IMR-90 (cell line): ENCODE results near the gene PAF1. TPM values are rescaled to one million over a fixed set of nuclear protein-coding genes. Genes with fewer than 3 reads are reported as not detected.

Source experiments
- ATAC-seq: fragments of 200-7000 bp; cut with Tn5 transposase; 2 replicates; pipeline ENCODE4 v1.9.1; 2020; ENCODE audit warnings: low read depth, mild to moderate bottlenecking, moderate library complexity
- BruUV-seq: library from RNA; stranded (reverse); fragments of 400-500 nt; replicated peaks from 2 replicates; lab custom pipeline; 2021; lab: Mats Ljungman, UMichigan
- CTCF ChIA-PET: fragments of 300-600 bp; formaldehyde crosslinking; extraction: SDS; loops from one replicate; lab custom pipeline; 2021; ENCODE audit warnings: antibody characterized with exemption; lab: Yijun Ruan, JAX
- POLR2A ChIA-PET: fragments of 300-600 bp; sonication (Branson Sonifier 250); formaldehyde crosslinking; loops from one replicate; lab custom pipeline; 2022; ENCODE audit warnings: antibody characterized with exemption; ENCODE audit not compliant: unreplicated experiment; lab: Charles Lee
- DNase-seq: peaks from one replicate; pipeline ENCODE4 v3.0.0; 2013
- H2AFZ ChIP-seq: replicated peaks from 2 replicates; pipeline ENCODE3; 2013; ENCODE audit warnings: low read length, mild to moderate bottlenecking; ENCODE audit not compliant: poor library complexity
- H2AK5ac ChIP-seq: 2 replicates; pipeline ENCODE4 v1.6.1; 2013; ENCODE audit warnings: low read depth, low read length, inconsistent platforms
- H2AK9ac ChIP-seq: replicated peaks from 2 replicates; pipeline ENCODE3; 2013; ENCODE audit warnings: mild to moderate bottlenecking, low read depth, low read length, moderate library complexity; ENCODE audit not compliant: poor library complexity
- H2BK120ac ChIP-seq: 2 replicates; pipeline ENCODE4 v1.6.1; 2013; ENCODE audit warnings: low read depth, low read length, inconsistent platforms
- H2BK15ac ChIP-seq: 3 replicates; pipeline ENCODE4 v1.6.1; 2013; ENCODE audit warnings: low read depth, low read length, inconsistent platforms
- H2BK20ac ChIP-seq: 2 replicates; pipeline ENCODE4 v1.6.1; 2013; ENCODE audit warnings: low read depth, mild to moderate bottlenecking, inconsistent platforms, low read length, moderate library complexity
- H2BK5ac ChIP-seq: 2 replicates; pipeline ENCODE4 v1.6.1; 2013; ENCODE audit warnings: mild to moderate bottlenecking, low read depth, low read length, inconsistent platforms; ENCODE audit not compliant: poor library complexity, severe bottlenecking
- H3K14ac ChIP-seq: replicated peaks from 2 replicates; pipeline ENCODE4 v1.6.1; 2013; ENCODE audit warnings: low read depth, low read length, inconsistent platforms
- H3K18ac ChIP-seq: 2 replicates; pipeline ENCODE4 v1.6.1; 2013; ENCODE audit warnings: low read depth, low read length, control low read depth
- H3K23ac ChIP-seq: 2 replicates; pipeline ENCODE4 v1.6.1; 2013; ENCODE audit warnings: low read depth, low read length, inconsistent platforms
- H3K27ac ChIP-seq: 2 replicates; pipeline ENCODE4 v1.5.1; 2013; ENCODE audit warnings: mild to moderate bottlenecking, control low read depth, low read length; ENCODE audit not compliant: insufficient read depth
- H3K27me3 ChIP-seq: 2 replicates; pipeline ENCODE4 v1.6.1; 2013; ENCODE audit warnings: low read length; ENCODE audit not compliant: control insufficient read depth, insufficient read depth
- H3K36me3 ChIP-seq: 2 replicates; pipeline ENCODE4 v1.6.1; 2013; ENCODE audit warnings: low read length, mixed read lengths; ENCODE audit not compliant: control insufficient read depth, insufficient read depth
- H3K4ac ChIP-seq: 2 replicates; pipeline ENCODE4 v1.6.1; 2013; ENCODE audit warnings: low read depth, low read length, inconsistent platforms
- H3K4me1 ChIP-seq: 2 replicates; pipeline ENCODE4 v1.6.1; 2013; ENCODE audit warnings: low read length, mixed read lengths; ENCODE audit not compliant: control insufficient read depth, insufficient read depth
- H3K4me2 ChIP-seq: 2 replicates; pipeline ENCODE4 v1.6.1; 2013; ENCODE audit warnings: low read depth, mild to moderate bottlenecking, control low read depth, low read length, moderate library complexity
- H3K4me3 ChIP-seq: 2 replicates; pipeline ENCODE4 v1.5.1; 2013; ENCODE audit warnings: low read depth, mild to moderate bottlenecking, control low read depth, low read length, moderate library complexity; ENCODE audit not compliant: insufficient read depth
- H3K56ac ChIP-seq: 2 replicates; pipeline ENCODE4 v1.6.1; 2013; ENCODE audit warnings: low read length, inconsistent platforms; ENCODE audit not compliant: insufficient read depth; ENCODE audit errors: extremely low read depth
- H3K79me1 ChIP-seq, 2 experiments: 2 replicates each; pipeline ENCODE4 v1.6.1; 2013; ENCODE audit warnings: low read length in 2 of 2, inconsistent platforms in 1 of 2, low read depth in 1 of 2
- H3K9ac ChIP-seq: 2 replicates; pipeline ENCODE4 v1.6.1; 2013; ENCODE audit warnings: low read depth, low read length, control low read depth
- H3K9me1 ChIP-seq: 2 replicates; pipeline ENCODE4 v1.6.1; 2013; ENCODE audit warnings: low read length, inconsistent platforms; ENCODE audit not compliant: insufficient read depth
- H3K9me3 ChIP-seq: 2 replicates; pipeline ENCODE4 v1.6.1; 2013; ENCODE audit warnings: low read length; ENCODE audit not compliant: control insufficient read depth, insufficient read depth
- H4K20me1 ChIP-seq: 2 replicates; pipeline ENCODE4 v1.6.1; 2013; ENCODE audit warnings: low read length, inconsistent platforms; ENCODE audit not compliant: insufficient read depth
- H4K5ac ChIP-seq: 2 replicates; pipeline ENCODE4 v1.6.1; 2013; ENCODE audit warnings: mild to moderate bottlenecking, low read depth, low read length, control low read depth
- H4K8ac ChIP-seq, 2 experiments: 2 replicates each; pipeline ENCODE4 v1.6.1; 2013; ENCODE audit warnings: low read depth in 2 of 2, low read length in 2 of 2, control low read depth in 1 of 2, inconsistent platforms in 1 of 2
- H4K91ac ChIP-seq: 2 replicates; pipeline ENCODE4 v1.6.1; 2013; ENCODE audit warnings: low read depth, low read length, inconsistent platforms; ENCODE audit not compliant: insufficient read depth
- CEBPB ChIP-seq: IDR thresholded peaks from 2 replicates; pipeline ENCODE4 v1.6.1; 2012; ENCODE audit warnings: low read depth, low read length, improper control_type of control experiment
- CHD1 ChIP-seq: IDR thresholded peaks from 2 replicates; pipeline ENCODE4 v1.6.1; 2012; ENCODE audit warnings: low read depth, low read length, improper control_type of control experiment
- FOS ChIP-seq: fragments of 150-350 bp; IDR thresholded peaks from 2 replicates; pipeline ENCODE4 v1.6.1; 2016; ENCODE audit warnings: low read depth, low read length
- MAZ ChIP-seq: IDR thresholded peaks from 2 replicates; pipeline ENCODE4 v1.6.1; 2012; ENCODE audit warnings: low read depth, mild to moderate bottlenecking, low read length, improper control_type of control experiment, moderate library complexity, borderline replicate concordance
- NFE2L2 ChIP-seq: fragments of 150-350 bp; IDR thresholded peaks from 2 replicates; pipeline ENCODE4 v1.6.1; 2016; ENCODE audit warnings: low read depth, mild to moderate bottlenecking, low read length
- RAD21 ChIP-seq: IDR thresholded peaks from 2 replicates; pipeline ENCODE4 v1.6.1; 2012; ENCODE audit warnings: low read length, improper control_type of control experiment
- RCOR1 ChIP-seq: IDR thresholded peaks from 2 replicates; pipeline ENCODE4 v1.6.1; 2012; ENCODE audit warnings: mild to moderate bottlenecking, low read length, improper control_type of control experiment; ENCODE audit not compliant: insufficient replicate concordance
- SMC3 ChIP-seq: fragments of 150-350 bp; IDR thresholded peaks from 2 replicates; pipeline ENCODE4 v1.6.1; 2016; ENCODE audit warnings: low read depth, mild to moderate bottlenecking, antibody characterized with exemption, low read length, moderate library complexity
- WGBS, 2 experiments: methylation state at CpG; one replicate each; pipeline versions ENCODE4 v1.1.5 to v1.1.7; 2013; ENCODE audit warnings: missing lambda C conversion rate in 2 of 2; ENCODE audit not compliant: insufficient read length in 1 of 2; ENCODE audit errors: extremely low coverage in 2 of 2; 5-methylcytosine and 5-hydroxymethylcytosine counted together
- dilution Hi-C: fragments of 300-500 bp; cut with HindIII; formaldehyde crosslinking; loops from one replicate; pipeline ENCODE4 v1.14.3; 2018; ENCODE audit warnings: low sequenced_read_pairs; ENCODE audit not compliant: unreplicated experiment
- in situ Hi-C: fragments of 300-500 bp; cut with MboI; formaldehyde crosslinking; loops from 3 replicates; pipeline ENCODE4 v1.14.3; 2019; ENCODE audit warnings: low sequenced_read_pairs, inconsistent platforms, mixed read lengths
- intact Hi-C: fragments of 100-400 bp; cut with micrococcal nuclease; formaldehyde crosslinking; loops from 2 replicates; pipeline ENCODE4 v1.10.0; 2022
- polyA plus RNA-seq, 3 experiments: library from polyadenylated mRNA; depleted of rRNA; stranded (reverse); fragments of >200 nt; gene quantifications; 2 replicates each; pipeline ENCODE4 v1.2.3, GENCODE V29; 2012; ENCODE audit warnings: low replicate concordance in 1 of 3
- total RNA-seq: library from RNA; depleted of rRNA; stranded (reverse); fragments of >200 nt; gene quantifications from 2 replicates; pipeline ENCODE4 v1.2.3, GENCODE V29; 2012
- TF ChIP-seq, protein P1 (sequence below): fragments of 150-350 bp; IDR thresholded peaks from 2 replicates; pipeline ENCODE4 v1.6.1; 2017; ENCODE audit warnings: mild to moderate bottlenecking, antibody characterized with exemption, low read length, low read depth
- TF ChIP-seq, protein P2 (sequence below): fragments of 150-350 bp; IDR thresholded peaks from 2 replicates; pipeline ENCODE4 v1.6.1; 2016; ENCODE audit warnings: low read depth, mild to moderate bottlenecking, low read length, moderate library complexity, borderline replicate concordance

Gene PAF1
- total and polyA plus RNA-seq, 2 of the 4 experiments (the other 2 are of a cell fraction), result 45.7 to 54.3 TPM

DNA sequence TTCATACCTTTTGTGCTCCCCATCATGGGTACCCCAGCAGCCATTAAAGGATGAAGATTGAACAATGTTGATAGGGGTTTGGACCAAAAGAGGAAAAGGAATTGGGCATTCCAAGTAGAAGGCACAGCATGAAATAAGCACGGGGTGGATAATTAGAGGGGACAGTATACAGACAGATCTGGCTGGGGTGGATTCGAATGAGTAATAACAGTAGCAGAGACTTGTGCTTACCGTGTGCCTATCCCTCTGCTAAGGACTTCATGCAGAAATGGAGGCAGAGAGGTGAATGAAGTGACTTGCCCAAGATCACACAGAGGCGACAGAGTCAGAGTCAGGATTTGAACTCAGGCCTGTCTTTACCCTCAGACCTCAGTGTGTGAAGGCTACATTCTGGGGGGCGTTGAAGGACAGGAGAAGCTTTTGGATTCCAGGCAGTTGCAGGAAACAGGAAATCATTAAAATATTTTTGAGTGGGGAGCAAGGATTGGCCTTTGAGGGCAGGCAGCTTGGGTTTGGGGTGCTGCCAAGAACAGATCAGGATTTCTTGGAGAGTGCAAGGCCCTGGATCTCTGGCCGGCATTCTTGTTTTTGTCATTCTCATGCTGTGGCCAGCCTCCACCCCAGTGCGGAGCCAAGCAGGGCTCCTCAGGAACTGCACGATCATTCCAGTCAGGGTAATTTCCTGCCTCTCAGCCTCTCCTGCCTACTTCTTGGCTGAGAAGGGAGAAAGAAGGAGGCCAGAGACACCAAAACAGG is 18.7 kb downstream of the PAF1 start:
- dilution Hi-C loops (no loop called here), in situ Hi-C loops (no loop called here), intact Hi-C loops (no loop called here)
- H3K9me1 ChIP-seq, result peaks cover 18% of the 10 kb centered on the region
- TF ChIP-seq, protein P1, sequence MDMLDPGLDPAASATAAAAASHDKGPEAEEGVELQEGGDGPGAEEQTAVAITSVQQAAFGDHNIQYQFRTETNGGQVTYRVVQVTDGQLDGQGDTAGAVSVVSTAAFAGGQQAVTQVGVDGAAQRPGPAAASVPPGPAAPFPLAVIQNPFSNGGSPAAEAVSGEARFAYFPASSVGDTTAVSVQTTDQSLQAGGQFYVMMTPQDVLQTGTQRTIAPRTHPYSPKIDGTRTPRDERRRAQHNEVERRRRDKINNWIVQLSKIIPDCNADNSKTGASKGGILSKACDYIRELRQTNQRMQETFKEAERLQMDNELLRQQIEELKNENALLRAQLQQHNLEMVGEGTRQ, result no peak
- TF ChIP-seq, protein P2, sequence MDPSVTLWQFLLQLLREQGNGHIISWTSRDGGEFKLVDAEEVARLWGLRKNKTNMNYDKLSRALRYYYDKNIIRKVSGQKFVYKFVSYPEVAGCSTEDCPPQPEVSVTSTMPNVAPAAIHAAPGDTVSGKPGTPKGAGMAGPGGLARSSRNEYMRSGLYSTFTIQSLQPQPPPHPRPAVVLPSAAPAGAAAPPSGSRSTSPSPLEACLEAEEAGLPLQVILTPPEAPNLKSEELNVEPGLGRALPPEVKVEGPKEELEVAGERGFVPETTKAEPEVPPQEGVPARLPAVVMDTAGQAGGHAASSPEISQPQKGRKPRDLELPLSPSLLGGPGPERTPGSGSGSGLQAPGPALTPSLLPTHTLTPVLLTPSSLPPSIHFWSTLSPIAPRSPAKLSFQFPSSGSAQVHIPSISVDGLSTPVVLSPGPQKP, result no peak
- peak; percentile 48; the same call in 1 of the 2 replicates for TF ChIP-seq NFE2L2
- no peak for TF ChIP-seq RAD21
- no peak for TF ChIP-seq CEBPB
- no peak for TF ChIP-seq SMC3
- no peak for TF ChIP-seq CHD1
- no peak for TF ChIP-seq FOS
- peak; percentile 30; the same call in 1 of the 2 replicates for TF ChIP-seq MAZ
- no peak for TF ChIP-seq RCOR1
- 45% methylated on average over 4 of the region's 8 CpGs; no CpG with 5 or more reads in 1 of the 2 experiments for WGBS, 2 experiments
- H3K9me3 ChIP-seq, result no peaks in the 10 kb centered on the region
- H3K79me1 ChIP-seq, result peaks cover 26 to 56% of the 10 kb centered on the region in 2 experiments
- H4K8ac ChIP-seq, result peak overlapping the region; percentile 7 to 93; a peak in 3 of 4 replicates
- peaks cover 57% of the 10 kb centered on the region for H3K36me3 ChIP-seq
- ChIA-PET CTCF (interaction anchor here (1.0 kb wide), 1 partner anchor 42 kb away, joined by 3 read pairs; no protein-coding TSS in a partner anchor), POLR2A (no interaction called here)
- H4K91ac ChIP-seq, result peak overlapping the region; percentile 94
- peak overlapping the region; percentile 92 for H2BK5ac ChIP-seq
- peak overlapping the region; percentile 81 for H2BK20ac ChIP-seq
- H2AFZ ChIP-seq, result peak overlapping the region; percentile 82
- peaks cover 14% of the 10 kb centered on the region for H3K4me1 ChIP-seq
- ATAC-seq (peak; percentile 96), DNase-seq (peak; percentile 93)
- H4K20me1 ChIP-seq, result peaks cover 9% of the 10 kb centered on the region
- peak overlapping the region; percentile 71 for H3K18ac ChIP-seq
- peak overlapping the region; percentile 97 for H3K23ac ChIP-seq
- H3K4ac ChIP-seq, result peak overlapping the region; percentile 97
- peak overlapping the region; percentile 54 for H3K9ac ChIP-seq
- H2BK15ac ChIP-seq, result peak overlapping the region; percentile 77; the same call in 1 of the 3 replicates
- no TSS peak for BruUV-seq
- H3K27ac ChIP-seq, result peak overlapping the region; percentile 90
- H2AK5ac ChIP-seq, result peak overlapping the region; percentile 97
- H3K27me3 ChIP-seq, result no peaks in the 10 kb centered on the region
- H2AK9ac ChIP-seq, result peak overlapping the region; percentile 99
- H3K4me2 ChIP-seq, result peak overlapping the region; percentile 32; the same call in 1 of the 2 replicates
- peak overlapping the region; percentile 76 for H4K5ac ChIP-seq
- peak overlapping the region; percentile 86; the same call in 1 of the 2 replicates for H3K56ac ChIP-seq
- no peak overlapping the region for H3K4me3 ChIP-seq
- peak overlapping the region; percentile 96 for H3K14ac ChIP-seq
- H2BK120ac ChIP-seq, result peak overlapping the region; percentile 93
